Neural progenitor cell (in vitro differentiated cells): ENCODE results near the gene PCSK6. TPM values are rescaled to one million over a fixed set of nuclear protein-coding genes. Genes with fewer than 3 reads are reported as not detected.
A peak's percentile ranks its signal among the peaks of the same experiment; 100 is the strongest.

Experiments
- DNase-seq: peaks from one replicate; pipeline ENCODE4 v3.0.0-alpha.2; 2016; ENCODE audit warnings: low spot score
- H2AFZ ChIP-seq: fragments of 200-600 bp; sonication (generic); replicated peaks from 2 replicates; pipeline ENCODE4 v1.6.1; 2016; ENCODE audit warnings: antibody characterized with exemption
- H3F3A ChIP-seq: fragments of 200-600 bp; sonication (generic); 2 replicates; pipeline ENCODE4 v1.6.1; 2016; ENCODE audit warnings: antibody characterized with exemption, low read depth
- H3K27ac ChIP-seq: fragments of 200-600 bp; sonication (generic); 2 replicates; pipeline ENCODE4 v1.5.1; 2016; ENCODE audit warnings: mild to moderate bottlenecking
- H3K27me3 ChIP-seq: fragments of 200-600 bp; sonication (generic); 2 replicates; pipeline ENCODE4 v1.6.1; 2016; ENCODE audit warnings: mild to moderate bottlenecking, moderate library complexity
- H3K36me3 ChIP-seq: fragments of 200-600 bp; sonication (generic); 2 replicates; pipeline ENCODE4 v1.5.1; 2016
- H3K4me1 ChIP-seq: fragments of 200-600 bp; sonication (generic); 2 replicates; pipeline ENCODE4 v1.6.1; 2016; ENCODE audit warnings: mixed run types
- H3K4me2 ChIP-seq: fragments of 200-600 bp; sonication (generic); 2 replicates; pipeline ENCODE4 v1.6.1; 2016
- H3K4me3 ChIP-seq: fragments of 200-600 bp; sonication (generic); 2 replicates; pipeline ENCODE4 v1.5.1; 2016
- H3K79me2 ChIP-seq: fragments of 200-600 bp; sonication (generic); 2 replicates; pipeline ENCODE4 v1.6.1; 2016; ENCODE audit warnings: low read depth
- H3K9ac ChIP-seq: fragments of 200-600 bp; sonication (generic); 2 replicates; pipeline ENCODE4 v1.6.1; 2016
- H3K9me3 ChIP-seq: fragments of 200-600 bp; sonication (generic); 2 replicates; pipeline ENCODE4 v1.5.1; 2016; ENCODE audit warnings: low read depth
- H4K20me1 ChIP-seq: fragments of 200-600 bp; sonication (generic); 2 replicates; pipeline ENCODE4 v1.6.1; 2016; ENCODE audit warnings: low read depth
- H3K27ac Mint-ChIP-seq: 3 replicates; pipeline ENCODE4 v1.8.0; 2021; ENCODE audit warnings: mixed read lengths
- H3K27me3 Mint-ChIP-seq: 2 replicates; pipeline ENCODE4 v1.8.0; 2022; ENCODE audit warnings: low read depth, mild to moderate bottlenecking, inconsistent platforms, moderate library complexity, mixed read lengths; ENCODE audit not compliant: insufficient read depth
- H3K36me3 Mint-ChIP-seq: 3 replicates; pipeline ENCODE4 v1.8.0; 2021; ENCODE audit warnings: mixed read lengths
- H3K4me1 Mint-ChIP-seq: 3 replicates; pipeline ENCODE4 v1.8.0; 2021; ENCODE audit warnings: mixed read lengths
- H3K4me3 Mint-ChIP-seq: 3 replicates; pipeline ENCODE4 v1.8.0; 2021; ENCODE audit warnings: mild to moderate bottlenecking, moderate library complexity, mixed read lengths
- H3K9me3 Mint-ChIP-seq: 3 replicates; pipeline ENCODE4 v1.8.0; 2020; ENCODE audit warnings: mixed read lengths
- EZH2 ChIP-seq: fragments of 200-600 bp; sonication (generic); IDR thresholded peaks from 2 replicates; pipeline ENCODE4 v1.6.1; 2017; ENCODE audit warnings: antibody characterized with exemption, mild to moderate bottlenecking, moderate library complexity
- EZH2phosphoT487 ChIP-seq: fragments of 200-600 bp; sonication (generic); IDR thresholded peaks from 2 replicates; pipeline ENCODE4 v1.6.1; 2017; ENCODE audit warnings: antibody characterized with exemption
- total RNA-seq: library from RNA; depleted of rRNA; stranded (reverse); fragments of >200 nt; gene quantifications from 2 replicates; pipeline ENCODE4 v1.2.3, GENCODE V29; 2015; ENCODE audit warnings: low replicate concordance
- TF ChIP-seq, protein P1 (sequence below): fragments of 200-600 bp; sonication (generic); IDR thresholded peaks from 2 replicates; pipeline ENCODE4 v1.5.1; 2017; ENCODE audit warnings: antibody characterized with exemption, mild to moderate bottlenecking

Gene PCSK6
- total RNA-seq, 1 donor from 2014 or later = 1.9 TPM

DNA sequence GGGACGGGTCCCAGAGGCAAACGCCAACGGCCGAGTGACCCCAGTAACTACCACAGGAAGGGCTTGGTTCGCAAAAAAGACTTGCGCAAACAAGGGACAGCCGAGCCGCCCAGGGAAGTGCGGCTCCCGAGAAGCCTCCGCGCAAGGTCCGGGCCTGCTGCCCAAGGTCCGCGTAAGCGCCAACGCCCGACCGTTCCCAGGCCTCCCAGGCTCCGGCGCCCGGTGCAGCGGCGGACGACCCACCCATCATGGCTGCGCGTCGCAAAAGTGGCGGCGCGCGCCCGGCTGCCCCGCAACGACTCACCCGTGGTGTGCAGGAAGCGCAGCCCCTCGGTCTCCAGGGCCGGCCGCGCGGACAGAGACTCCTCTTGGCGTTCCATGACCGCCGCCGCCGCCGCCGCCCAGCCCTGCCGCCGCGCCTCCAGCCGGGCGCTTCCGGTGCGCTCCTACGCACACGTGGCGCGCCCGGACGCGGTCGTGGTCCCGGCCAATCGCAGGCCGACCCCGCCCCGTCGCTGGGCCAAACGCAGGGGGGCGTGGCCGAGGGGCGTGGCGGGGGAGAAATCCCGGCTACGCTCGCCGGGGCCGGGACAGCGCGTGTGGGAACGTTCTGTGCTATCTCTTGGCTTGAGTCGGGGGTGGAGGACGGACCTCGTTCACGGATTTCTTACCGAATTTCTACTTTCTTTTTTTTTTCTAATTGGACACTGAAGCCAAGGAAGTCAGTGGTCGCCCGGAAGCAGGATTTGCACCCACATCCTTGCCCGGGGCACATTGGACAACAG lies 212.3 kb downstream of the PCSK6 start, which contains the start of gene SELENOS:
TSS of gene SELENOS (minus strand) at position 448 of the 785 bp plus-strand sequence. CDS start at position 380, 68 bp downstream.
- Histone ChIP-seq H3K27ac (no peak within 1 kb of the TSS), H3K9me3 (no peaks in the 10 kb centered on the region), H4K20me1 (peaks cover 13% of the 10 kb centered on the region), H3F3A (peaks cover 32% of the 10 kb centered on the region), H3K9ac (peak within 1 kb of the TSS; percentile 60), H3K4me1 (peaks cover 5% of the 10 kb centered on the region), H3K27me3 (no peaks in the 10 kb centered on the region), H3K4me2 (peak within 1 kb of the TSS; percentile 99), H3K79me2 (peaks cover 19% of the 10 kb centered on the region), H3K36me3 (peaks cover 11% of the 10 kb centered on the region), H2AFZ (peak within 1 kb of the TSS; percentile 27), H3K4me3 (peak within 1 kb of the TSS; percentile 77)
- Mint-ChIP-seq H3K27me3 (peaks cover 5% of the 10 kb centered on the region), H3K4me3 (peak within 1 kb of the TSS; percentile 99), H3K9me3 (no peaks in the 10 kb centered on the region), H3K4me1 (peaks cover 9% of the 10 kb centered on the region), H3K36me3 (peaks cover 25% of the 10 kb centered on the region), H3K27ac (no peak within 1 kb of the TSS)
- TF ChIP-seq, protein P1, sequence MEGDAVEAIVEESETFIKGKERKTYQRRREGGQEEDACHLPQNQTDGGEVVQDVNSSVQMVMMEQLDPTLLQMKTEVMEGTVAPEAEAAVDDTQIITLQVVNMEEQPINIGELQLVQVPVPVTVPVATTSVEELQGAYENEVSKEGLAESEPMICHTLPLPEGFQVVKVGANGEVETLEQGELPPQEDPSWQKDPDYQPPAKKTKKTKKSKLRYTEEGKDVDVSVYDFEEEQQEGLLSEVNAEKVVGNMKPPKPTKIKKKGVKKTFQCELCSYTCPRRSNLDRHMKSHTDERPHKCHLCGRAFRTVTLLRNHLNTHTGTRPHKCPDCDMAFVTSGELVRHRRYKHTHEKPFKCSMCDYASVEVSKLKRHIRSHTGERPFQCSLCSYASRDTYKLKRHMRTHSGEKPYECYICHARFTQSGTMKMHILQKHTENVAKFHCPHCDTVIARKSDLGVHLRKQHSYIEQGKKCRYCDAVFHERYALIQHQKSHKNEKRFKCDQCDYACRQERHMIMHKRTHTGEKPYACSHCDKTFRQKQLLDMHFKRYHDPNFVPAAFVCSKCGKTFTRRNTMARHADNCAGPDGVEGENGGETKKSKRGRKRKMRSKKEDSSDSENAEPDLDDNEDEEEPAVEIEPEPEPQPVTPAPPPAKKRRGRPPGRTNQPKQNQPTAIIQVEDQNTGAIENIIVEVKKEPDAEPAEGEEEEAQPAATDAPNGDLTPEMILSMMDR = no peak
- TF ChIP-seq EZH2 = no peak
- no peak for TF ChIP-seq EZH2phosphoT487
- peak; percentile 97 for DNase-seq

DNA sequence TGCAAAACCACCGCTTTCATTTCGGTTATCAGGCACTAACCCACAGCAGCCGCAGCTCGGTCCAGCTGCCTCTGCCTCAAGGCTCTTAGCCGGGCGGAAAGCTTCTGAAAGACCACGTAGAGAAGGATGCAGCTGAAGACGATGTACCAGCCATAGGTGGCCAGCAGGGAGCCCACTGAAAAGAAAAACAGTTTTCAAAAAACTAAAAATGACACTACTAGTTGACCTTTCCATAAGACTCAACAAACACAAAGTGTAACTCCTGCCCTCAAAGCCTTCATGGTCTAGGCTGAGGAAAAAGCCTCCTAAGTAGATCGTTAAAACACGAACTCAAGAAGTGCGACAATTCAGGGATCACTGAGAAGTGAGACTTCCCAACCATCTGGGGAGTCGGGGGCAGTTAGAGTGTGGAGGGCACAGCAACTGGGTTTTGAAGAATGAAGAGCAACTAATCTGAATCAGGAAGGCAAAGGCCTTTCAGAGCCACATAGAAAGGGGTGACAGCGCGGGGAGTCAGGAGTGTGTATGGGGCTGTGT lies 212.9 kb downstream of the PCSK6 start:
- H3K36me3 Mint-ChIP-seq = peaks cover 23% of the 10 kb centered on the region
- DNase-seq = peak; percentile 59
- Histone ChIP-seq H2AFZ (peak overlapping the region; percentile 27), H3K9ac (peak overlapping the region; percentile 60), H3K79me2 (peaks cover 19% of the 10 kb centered on the region), H3K9me3 (no peaks in the 10 kb centered on the region), H3K36me3 (peaks cover 11% of the 10 kb centered on the region), H3K27me3 (no peaks in the 10 kb centered on the region), H3F3A (peaks cover 32% of the 10 kb centered on the region), H3K4me3 (peak overlapping the region; percentile 77), H4K20me1 (peaks cover 13% of the 10 kb centered on the region), H3K4me1 (peaks cover 5% of the 10 kb centered on the region), H3K4me2 (peak overlapping the region; percentile 99), H3K27ac (no peak overlapping the region)
- H3K4me1 Mint-ChIP-seq = peaks cover 9% of the 10 kb centered on the region
- H3K27me3 Mint-ChIP-seq = peaks cover 5% of the 10 kb centered on the region
- TF ChIP-seq EZH2 (peak; percentile 15), EZH2phosphoT487 (no peak)
- TF ChIP-seq, protein P1 = peak; percentile 53
- H3K4me3 Mint-ChIP-seq = peak overlapping the region; percentile 99
- H3K9me3 Mint-ChIP-seq = no peaks in the 10 kb centered on the region
- no peak overlapping the region for H3K27ac Mint-ChIP-seq

DNA sequence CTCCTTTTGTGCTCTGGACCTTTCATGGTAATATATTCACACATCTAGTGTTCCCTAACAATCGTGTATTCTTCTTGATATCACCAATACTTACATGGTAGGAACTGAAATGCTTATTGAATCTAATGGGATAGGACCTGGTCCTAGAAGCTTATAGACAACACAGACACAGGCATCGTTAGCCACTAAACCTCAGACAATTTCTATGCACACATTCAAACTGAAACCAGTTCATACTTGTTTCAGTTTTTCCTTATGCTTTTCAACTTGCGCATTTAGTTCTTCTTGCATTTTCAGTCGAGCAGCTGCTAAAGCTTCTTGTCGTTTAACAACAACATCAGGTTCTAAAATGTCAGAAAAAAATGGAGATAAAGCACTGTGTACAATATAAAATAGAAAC lies 214.5 kb downstream of the PCSK6 start:
- no peaks in the 10 kb centered on the region for H3K27me3 ChIP-seq
- Mint-ChIP-seq H3K9me3 (no peaks in the 10 kb centered on the region), H3K27ac (no peak overlapping the region), H3K27me3 (peaks cover 5% of the 10 kb centered on the region), H3K4me3 (no peak overlapping the region), H3K36me3 (peaks cover 26% of the 10 kb centered on the region), H3K4me1 (peaks cover 9% of the 10 kb centered on the region)
- no peak overlapping the region for H3K9ac ChIP-seq
- no peak overlapping the region for H3K4me3 ChIP-seq
- peaks cover 13% of the 10 kb centered on the region for H4K20me1 ChIP-seq
- TF ChIP-seq EZH2 (no peak), EZH2phosphoT487 (no peak)
- TF ChIP-seq, protein P1 = no peak
- peaks cover 11% of the 10 kb centered on the region for H3K36me3 ChIP-seq
- no peak overlapping the region for H3K27ac ChIP-seq
- peaks cover 19% of the 10 kb centered on the region for H3K79me2 ChIP-seq
- no peak overlapping the region for H2AFZ ChIP-seq
- peaks cover 5% of the 10 kb centered on the region for H3K4me1 ChIP-seq
- DNase-seq = no peak
- peaks cover 28% of the 10 kb centered on the region for H3F3A ChIP-seq
- H3K4me2 ChIP-seq = no peak overlapping the region
- H3K9me3 ChIP-seq = no peaks in the 10 kb centered on the region
